NCI-H2227 (cell line): Measurements from ENCODE around the gene HPCAL1.

ENCODE experiments used
- DNase-seq: peaks from one replicate; lab custom pipeline; 2025; ENCODE audit not compliant: unreplicated experiment; lab: John Stamatoyannopoulos, UW

The HPCAL1 gene

DNA sequence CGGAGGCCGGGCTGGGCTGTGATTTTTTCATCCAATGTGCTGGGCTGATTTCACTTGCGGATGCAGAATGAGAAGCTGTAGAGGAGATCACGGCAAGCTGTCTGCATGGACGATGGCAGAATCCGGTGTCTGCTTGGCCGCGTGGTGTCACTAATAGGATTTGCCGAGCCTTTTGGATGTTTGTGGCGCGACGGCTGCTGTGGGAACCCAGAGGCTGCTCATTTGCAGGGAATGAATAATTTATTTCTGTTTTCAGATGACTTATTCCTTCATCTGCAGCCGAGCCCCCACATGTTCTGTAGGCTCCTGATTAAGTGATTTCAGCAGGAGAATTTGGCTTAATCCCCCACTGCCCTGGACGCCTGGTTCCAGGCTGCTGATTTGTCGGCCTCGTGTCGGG, 82.8 kb downstream of the HPCAL1 start:
- DNase-seq = no peak

DNA sequence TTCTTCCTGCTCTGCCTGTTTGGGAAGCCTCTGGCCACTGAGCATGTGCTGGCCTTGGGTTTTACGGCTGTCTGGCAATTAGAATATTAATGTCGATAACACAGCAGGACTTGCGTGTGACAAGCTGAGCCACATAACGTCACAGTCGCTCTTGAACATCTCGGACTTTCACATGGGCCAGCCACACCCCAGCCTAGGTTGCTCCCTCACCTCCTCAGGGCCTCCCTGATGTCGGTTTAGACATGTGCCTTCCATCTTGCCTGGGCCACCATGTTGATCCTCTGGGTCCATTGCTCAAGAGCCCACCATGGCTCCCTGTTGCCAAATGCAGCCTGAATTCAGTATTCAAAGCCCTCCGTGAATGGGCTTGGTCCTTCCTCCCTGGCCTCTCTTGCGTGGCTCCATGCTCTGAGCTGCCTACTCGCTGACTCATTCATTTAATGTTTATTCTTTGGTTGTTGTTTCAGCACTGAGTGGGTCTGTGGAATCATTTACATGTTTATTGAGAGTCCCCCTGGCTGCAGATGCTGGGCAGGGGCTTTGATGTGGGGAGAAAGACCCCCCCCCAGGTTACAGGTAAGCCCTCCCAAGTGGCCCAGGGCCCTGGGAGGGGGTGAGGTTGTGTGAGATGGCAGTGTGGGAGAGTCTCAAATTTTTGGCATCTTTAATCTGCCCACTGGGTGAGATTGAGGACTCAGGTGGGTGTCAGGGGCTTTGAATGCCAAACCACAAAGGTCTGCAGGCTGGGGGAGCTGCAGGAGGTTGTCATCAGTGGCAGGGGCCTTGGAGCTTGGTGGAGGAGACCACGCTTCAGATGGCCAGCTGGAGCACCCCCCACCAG, 83.4 kb downstream of the HPCAL1 start:
- DNase-seq = no peak

DNA sequence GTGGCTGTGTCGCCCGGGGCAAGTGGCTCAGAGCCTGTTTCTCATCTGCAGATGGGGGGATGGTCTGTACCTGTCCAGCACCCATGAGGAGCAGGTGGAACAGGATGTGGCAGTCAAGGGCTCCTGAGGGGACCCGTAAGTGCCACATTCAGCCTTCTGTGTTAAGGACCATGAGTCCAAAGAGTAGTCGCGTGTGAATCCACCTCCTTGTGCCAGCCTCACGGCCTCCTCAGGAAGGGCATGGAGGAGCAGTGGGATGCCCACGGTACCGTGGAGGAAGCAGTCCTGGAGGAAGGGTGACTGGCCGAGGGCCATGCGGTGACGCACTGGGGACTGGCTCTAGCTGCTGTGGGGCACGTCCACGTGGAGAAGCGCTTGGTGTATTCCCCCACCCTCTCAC, 84.3 kb downstream of the HPCAL1 start:
- DNase-seq = no peak

DNA sequence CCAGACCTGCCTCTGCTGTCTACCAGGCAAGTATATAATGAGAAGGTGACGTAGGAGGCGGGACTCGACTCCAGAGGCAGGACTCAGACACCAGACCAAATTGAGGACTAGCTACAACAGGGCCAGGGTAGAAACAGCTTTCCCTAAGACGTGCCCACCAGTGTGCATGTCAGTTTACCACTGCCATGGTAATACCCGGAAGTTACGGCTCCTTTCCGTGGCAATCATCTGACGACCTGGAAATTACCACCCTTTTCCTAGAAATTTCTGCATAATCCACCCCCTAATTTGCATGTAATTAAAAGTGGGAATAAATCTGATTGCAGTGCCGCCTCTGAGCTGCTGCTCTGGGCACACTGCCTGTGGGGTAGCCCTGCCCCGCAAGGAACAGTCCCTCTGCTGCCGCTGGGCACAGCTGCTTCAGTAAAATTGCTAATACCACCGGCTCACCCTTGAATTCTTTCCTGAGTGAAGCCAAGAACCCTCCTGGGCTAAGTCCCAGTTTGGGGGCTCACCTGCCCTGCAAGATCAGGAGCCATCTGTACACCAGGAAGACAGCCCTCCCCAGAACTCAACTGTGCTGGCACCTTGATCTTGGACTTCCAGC, 86.4 kb downstream of the HPCAL1 start:
- DNase-seq = no peak

DNA sequence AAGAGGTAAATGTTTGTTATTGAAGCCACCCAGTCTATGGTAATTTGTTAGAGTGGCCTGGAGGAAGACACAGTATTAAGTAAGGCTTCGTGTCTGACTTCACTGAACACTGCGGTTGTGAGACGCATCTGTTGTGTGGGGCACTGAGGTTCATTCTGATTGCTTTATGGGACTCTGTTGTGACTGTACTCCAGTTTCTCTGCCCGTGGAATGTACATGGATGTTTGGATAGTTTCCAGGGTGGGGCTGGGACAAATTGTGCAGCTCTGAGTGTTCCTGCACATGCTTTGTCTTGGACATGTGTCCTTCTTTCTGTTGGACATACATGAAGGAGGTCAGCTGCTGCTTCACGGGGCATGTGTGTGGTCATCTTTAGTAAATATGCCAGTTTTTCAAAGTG, 86.9 kb downstream of the HPCAL1 start:
- DNase-seq = no peak

DNA sequence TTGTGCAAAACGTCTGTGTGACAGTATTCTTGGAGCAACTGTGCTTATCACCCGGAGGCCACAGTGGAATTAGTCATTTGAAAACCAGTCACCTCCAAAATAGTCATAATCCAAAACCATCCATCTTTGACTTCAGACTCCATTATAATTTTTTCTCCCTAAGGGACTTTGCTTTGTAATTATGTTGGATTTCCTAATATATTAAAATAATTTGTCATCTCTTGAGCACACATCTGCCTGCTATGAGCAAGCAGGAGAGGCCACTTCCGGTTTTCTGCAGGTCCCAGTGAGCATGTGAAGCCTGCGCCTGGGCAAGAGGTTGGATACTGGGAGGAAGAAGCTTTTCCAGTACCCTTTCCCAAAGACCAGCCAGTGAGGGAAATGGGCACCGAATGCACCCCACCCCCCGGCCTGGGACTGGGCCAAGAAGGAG, 87.7 kb downstream of the HPCAL1 start:
- DNase-seq = no peak

DNA sequence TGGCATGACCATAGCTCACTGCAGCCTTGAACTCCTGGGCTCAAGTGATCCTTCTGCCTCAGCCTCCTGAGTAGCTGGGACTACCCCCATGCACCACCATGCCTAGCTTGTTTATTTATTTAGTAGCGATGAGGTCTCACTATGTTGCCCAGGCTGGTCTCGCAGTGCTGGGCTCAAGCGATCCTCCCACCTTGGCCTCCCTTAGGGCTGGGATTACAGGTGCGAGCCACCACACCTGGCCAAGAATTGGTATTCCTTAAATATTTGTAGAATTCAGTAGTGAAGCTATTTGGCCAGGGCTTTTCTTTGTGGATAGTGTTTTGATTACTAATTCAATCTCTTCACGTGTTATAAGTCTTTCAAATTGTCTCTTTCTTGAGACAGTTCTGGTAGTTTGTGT, 89.4 kb downstream of the HPCAL1 start:
- no peak for DNase-seq

DNA sequence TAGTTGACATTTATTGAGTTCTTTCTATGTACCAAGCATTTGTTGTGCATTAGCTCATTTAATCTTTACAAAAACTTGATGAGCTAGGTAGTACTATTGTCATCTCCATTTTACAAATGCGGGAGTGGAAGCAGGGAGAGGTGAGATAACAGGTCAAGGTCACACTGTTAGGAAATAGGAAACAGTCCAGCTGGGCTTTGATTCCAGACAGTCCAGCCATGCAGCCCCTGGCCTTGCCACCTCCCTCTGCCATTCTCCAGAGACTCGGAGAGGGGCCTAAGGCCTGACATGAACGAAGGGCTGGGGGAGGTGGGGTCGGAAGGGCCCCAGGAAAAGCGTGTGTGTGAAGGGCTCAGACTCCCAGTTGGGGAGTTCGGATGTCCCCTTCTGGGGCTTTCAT, 89.8 kb downstream of the HPCAL1 start:
- no peak for DNase-seq

DNA sequence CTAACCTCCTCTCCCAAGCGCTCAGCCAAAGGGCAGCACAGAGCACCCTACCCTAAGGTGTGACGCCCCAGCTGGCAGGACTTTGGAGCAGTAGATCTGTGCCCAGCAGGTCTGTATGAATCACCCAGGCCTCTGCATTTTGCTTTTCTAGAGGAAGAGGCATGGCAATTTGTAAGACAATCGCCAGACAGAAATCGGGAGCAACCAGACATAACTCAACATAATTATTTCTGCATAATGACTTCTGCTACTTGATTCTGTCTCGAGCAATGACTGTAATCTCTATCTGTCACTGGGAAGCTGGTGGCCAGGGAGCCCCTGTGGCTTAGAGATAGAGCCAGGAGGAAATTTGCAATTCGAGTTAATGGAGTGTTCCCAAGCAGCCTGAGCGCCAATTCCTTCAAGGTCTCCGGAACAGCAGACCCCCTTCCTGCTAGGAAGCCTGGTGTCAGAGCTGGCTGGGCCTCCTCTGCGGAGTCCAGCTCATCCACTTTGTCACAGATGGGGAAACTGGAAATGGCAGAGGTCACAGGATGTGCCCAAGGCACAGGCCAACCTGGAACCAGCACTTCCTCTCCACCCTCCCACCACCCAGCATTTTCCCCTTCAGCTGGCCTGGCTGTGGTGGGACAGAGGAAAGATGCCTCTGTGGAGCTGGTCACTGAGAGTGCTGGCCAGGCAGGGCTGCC, 90.4 kb downstream of the HPCAL1 start:
- peak; percentile 41 for DNase-seq

DNA sequence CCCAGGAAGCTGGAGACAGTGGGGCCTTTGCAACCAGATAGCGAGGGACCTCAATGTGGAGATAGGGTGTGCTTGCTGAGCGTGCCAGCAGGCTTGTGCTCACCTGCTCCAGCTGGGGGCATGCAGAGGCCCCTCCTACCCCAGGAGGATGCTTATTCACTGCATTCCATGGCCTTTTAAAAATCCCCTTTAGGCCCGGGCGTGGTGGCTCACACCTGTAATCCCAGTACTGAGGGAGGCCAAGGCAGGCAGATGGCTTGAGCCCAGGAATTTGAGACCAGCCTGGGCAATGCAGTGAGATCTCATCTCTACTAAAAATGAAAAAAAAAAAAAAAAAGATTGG, 90.9 kb downstream of the HPCAL1 start:
- DNase-seq = no peak

DNA sequence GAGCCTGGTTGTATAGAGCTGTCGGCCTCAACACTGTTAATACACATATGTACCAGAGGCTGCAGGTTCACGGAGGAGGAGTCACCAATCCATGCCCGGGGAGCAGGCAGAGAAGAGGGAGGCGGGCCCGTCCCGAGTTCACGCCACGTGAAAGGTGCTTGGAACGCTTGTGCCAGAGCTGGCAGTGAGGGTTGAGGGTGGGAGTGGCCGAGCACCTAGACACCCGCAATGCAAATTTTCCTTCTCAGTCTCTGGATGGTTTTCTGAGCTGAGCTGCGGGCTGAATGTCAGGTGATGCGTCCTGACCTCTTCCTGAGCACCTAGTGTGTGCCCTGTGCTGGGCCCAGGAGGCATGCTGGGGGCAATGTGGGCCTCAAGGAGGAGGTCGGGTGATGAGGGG, 93.2 kb downstream of the HPCAL1 start:
- no peak for DNase-seq

DNA sequence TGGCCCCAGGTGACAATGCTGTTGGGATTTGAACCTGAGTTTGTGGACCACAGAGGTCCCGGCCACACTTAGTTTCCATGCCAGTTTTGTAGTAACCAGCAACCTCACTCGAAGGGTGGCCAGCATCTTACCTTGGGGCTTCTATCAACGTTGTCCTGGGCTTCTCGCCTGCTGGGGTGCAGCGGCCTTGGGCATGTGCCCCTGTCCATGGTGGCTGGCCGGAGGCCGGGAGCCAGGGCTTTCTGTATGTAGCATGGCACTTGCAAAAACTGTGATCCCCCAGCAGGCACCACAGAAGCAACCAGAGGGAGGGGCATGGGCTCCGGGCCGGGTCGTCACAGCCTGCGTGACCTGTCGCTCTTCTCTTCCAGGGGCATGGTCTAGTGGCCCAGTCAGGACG, 93.8 kb downstream of the HPCAL1 start:
- no peak for DNase-seq

DNA sequence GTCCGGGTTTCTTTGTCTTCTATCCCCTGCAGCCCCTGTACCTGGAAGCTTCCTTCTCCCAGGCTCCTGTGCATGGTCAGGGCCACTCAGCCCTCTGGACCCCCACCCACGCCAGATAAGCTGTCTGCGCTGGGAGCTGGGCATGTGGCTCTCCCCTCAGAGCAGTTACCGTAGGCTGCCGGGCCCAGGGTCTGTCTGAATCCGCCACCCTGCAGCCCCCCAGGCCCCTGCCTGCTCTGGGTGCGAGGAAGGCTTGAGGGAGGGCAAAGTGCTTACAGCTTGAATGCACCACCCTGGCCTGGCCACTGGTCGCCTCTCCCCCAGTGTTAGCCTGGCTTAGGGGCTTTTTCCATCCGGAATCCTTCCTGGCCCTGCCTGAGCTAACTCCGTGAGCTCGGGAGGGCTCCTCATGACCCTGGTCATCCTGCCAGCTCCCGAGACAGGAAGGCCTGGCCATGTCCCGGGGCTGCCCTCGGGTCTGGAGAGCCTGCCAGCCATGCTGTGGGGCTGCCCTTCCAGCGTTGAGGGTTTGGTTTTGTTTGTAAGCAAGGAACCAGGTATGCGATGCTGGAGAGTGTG, 94.7 kb downstream of the HPCAL1 start:
- DNase-seq = no peak

DNA sequence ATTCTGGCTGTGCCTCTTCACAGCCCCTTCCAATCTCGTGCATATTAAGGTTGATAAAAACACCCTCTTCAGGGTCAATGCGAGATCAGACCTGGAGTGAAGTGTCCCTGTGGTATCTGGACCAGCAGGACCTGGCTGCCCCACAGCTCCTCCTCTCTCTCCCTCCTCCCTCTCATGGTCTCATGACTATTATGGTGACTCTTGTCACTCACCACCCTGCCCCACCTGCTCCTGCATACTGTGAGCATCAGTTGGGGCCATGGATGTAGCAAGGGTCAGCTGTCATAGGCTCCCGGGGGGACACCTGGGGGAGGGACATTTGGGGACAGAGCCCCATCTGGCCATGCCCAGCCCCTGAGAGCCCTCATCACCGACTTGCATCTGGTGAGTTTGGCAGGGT, 95.2 kb downstream of the HPCAL1 start:
- DNase-seq = no peak

DNA sequence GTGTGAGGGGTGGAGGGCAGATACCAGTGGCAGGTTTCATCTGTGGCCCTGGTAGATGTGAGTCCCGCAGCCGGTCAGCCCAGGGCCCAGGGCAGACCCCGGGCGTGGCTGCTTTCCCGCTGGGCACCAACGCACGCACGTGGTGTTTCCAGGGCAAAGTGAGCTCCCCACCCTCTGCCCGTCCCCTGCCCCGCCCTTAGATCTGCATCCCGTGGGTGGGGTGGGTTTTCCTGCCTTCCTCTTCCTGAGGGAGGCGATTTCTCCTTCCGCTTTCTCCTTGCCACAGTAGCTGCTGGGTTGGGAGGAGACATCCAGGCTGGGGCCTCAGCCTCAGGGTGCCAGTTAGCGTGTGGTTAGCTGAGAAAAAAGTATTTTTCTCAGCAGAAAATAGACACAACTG, 95.8 kb downstream of the HPCAL1 start:
- no peak for DNase-seq

DNA sequence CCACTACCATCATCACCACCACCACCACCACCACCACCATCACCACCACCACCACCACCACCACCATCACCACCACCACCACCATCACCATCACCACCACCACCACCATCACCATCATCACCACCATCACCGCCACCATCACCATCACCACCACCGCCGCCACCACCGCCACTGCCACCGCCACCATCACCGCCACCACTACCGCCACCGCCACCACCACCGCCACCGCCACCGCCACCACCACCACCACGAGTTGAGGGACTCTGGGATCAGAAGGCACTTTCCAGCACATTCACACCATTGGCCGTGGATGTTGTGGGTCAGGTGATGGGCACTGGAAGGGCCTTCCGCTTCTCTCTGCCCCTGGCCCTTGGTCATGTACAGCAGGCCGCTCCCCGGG, 96.7 kb downstream of the HPCAL1 start:
- DNase-seq = no peak

DNA sequence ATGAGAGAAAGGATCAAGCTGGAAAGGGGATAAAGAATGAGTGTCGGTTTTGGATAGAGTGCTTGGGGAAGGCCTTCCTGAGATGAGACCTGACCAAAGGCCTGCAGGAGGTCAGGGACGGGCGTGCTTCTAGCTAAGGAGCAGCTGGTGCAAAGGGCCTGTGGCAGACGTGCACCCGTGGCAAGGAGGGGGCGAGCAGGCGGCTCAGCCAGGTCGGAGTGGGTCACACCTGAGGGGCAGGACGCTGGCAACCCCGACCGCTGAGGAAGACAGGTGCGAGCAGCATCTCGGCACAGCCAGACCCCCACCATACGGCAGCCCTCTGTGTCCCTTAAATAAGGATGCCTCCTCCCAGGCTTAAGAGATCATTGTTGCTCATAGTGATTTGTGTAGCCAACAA, 97.3 kb downstream of the HPCAL1 start:
- no peak for DNase-seq

DNA sequence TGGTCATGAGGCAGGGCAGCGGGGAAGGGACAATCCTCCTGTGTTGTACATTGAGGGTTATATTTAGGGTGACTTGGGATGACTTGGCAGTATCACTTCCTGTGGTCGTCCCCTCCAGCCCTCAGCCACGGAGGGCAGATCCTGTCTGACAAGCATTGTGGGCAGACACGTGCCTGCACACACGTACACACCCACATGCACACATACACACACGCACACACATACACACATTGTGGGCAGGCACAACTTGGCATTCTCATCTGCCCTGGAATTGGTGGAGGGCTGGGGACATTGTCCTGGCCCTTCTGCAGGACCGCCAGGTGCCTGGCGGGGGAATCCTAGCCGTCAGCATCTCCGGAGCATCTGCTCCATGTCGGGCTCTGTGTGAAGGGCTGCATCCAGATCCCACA, 97.9 kb downstream of the HPCAL1 start:
- no peak for DNase-seq

DNA sequence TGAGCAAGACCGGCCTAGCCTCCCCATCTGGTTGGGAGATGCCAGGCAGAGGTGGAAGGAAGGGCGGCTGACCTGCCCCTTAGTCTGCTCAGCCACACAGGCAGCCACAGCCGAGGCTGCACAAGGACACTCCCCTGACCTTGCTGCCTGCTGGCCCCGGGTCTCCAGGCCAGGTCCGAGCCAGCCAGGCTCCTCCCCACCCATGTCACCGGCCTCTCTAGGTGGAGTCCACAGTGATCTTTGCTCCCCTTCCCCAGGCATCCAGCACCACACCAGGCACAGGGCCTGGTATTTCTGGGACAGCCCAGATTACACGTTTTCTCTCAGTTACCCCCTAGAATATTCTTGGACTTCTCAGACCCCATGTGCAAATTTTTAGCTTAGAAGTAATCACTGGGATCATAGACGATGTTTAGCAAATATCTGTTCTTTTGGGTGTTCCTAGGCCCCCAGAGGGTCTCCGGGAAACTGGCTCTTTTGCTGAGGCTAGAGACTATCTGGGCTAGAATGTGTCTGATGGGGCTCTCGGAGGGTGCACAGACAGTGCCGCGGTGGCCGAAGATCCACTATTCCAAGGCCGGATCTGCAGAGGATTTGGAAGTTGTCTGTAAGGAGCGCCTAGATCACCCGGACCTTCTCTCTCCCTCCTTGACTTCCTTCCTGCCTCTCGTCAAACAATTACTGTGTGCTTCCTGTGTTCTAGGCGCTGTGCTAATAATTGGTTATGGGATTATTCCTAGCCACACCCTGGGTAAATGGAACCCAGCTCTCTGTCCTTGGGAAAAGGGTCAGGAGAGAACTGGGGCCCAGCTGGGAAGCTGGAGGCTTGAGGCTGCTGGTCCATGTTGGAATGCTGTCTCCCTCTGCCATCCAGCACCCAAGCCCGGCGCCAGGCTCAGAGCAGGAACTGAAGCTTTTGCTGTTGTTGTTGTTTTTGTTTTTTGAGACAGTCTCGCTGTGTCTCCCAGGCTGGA, 98.6 kb downstream of the HPCAL1 start:
- no peak for DNase-seq

DNA sequence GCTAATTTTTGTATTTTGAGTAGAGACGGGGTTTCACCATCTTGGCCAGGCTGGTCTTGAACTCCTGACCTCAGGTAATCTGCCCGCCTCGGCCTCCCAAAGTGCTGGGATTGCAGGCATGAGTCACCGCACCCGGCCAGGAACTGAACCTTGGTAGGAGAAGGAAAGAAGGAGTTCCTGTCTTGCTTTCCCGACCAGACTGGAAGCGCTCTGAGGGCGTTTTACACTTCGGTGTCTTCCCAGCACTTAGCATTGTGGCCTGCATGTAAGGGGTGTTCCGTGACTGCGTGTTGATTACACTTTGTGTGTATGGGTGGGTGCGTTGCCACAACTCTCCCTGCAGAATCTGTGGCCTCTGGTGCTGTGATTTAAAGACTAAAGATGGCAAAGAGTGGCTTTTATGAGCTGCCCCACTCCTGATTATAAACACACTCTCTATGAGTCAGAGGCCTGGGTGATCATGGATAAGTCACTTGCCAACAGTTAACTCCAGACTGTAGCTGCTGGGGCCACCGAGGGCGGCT, 99.4 kb downstream of the HPCAL1 start:
- DNase-seq = no peak
